H1 (cell line): Measurements from ENCODE around the gene HIP1.
"Not testable (repeated sequence)": the region's sequence is repeated elsewhere in the genome, so short reads cannot be mapped to it uniquely, and the experiment has no call there.

Experiments used
- EP300 ChIP-seq, 2 experiments: IDR thresholded peaks; 1 replicate in 1 of 2; 2 replicates in 1 of 2; pipeline ENCODE4 v1.6.1; 2011 to 2012; ENCODE audit warnings: low read depth in 2 of 2, low read length in 2 of 2, mild to moderate bottlenecking in 2 of 2, borderline replicate concordance in 1 of 2, inconsistent platforms in 1 of 2, moderate library complexity in 1 of 2
- FOSL1 ChIP-seq: IDR thresholded peaks from 2 replicates; pipeline ENCODE4 v1.6.1; 2011; ENCODE audit warnings: mild to moderate bottlenecking, low read depth, low read length, moderate library complexity; ENCODE audit not compliant: insufficient read depth
- HDAC6 ChIP-seq: IDR thresholded peaks from one replicate; pipeline ENCODE4 v1.7.1; 2012; ENCODE audit warnings: low read depth, mild to moderate bottlenecking, inconsistent platforms, low read length, moderate library complexity
- JUN ChIP-seq: IDR thresholded peaks from 2 replicates; pipeline ENCODE4 v1.6.1; 2011; ENCODE audit warnings: low read depth, mild to moderate bottlenecking, improper control_type of control experiment, low read length
- JUND ChIP-seq: IDR thresholded peaks from 2 replicates; pipeline ENCODE4 v1.6.1; 2011; ENCODE audit warnings: mild to moderate bottlenecking, improper control_type of control experiment, low read length
- KDM1A ChIP-seq: fragments of 200-600, 300-600 bp; sonication (generic); IDR thresholded peaks from 2 replicates; pipeline ENCODE4 v1.7.1; 2016; ENCODE audit warnings: mild to moderate bottlenecking, low read length, borderline replicate concordance
- KDM4A ChIP-seq: IDR thresholded peaks from one replicate; pipeline ENCODE4 v1.7.1; 2012; ENCODE audit warnings: low read depth, mild to moderate bottlenecking, moderate library complexity, low read length, inconsistent platforms; ENCODE audit not compliant: severe bottlenecking
- POLR2A ChIP-seq, 2 experiments: IDR thresholded peaks; 1 replicate in 1 of 2; 2 replicates in 1 of 2; pipeline ENCODE4 v1.6.1; 2011; ENCODE audit warnings: low read depth in 2 of 2, low read length in 2 of 2, mild to moderate bottlenecking in 2 of 2; ENCODE audit errors: control extremely low read depth in 1 of 2
- RNF2 ChIP-seq: fragments of 200-900, 300-1000 bp; sonication (generic); IDR thresholded peaks from 2 replicates; pipeline ENCODE4 v1.7.1; 2016; ENCODE audit warnings: borderline replicate concordance, low read depth, mild to moderate bottlenecking, antibody characterized with exemption, low read length; ENCODE audit not compliant: poor library complexity, severe bottlenecking; ENCODE audit errors: missing control alignments
- SP2 ChIP-seq: IDR thresholded peaks from 2 replicates; pipeline ENCODE4 v1.6.1; 2012; ENCODE audit warnings: mild to moderate bottlenecking, low read length, inconsistent platforms
- TF ChIP-seq, protein P1 (sequence below), 3 experiments: IDR thresholded peaks; 1 replicate in 2 of 3; 2 replicates in 1 of 3; pipeline versions ENCODE4 v1.5.1 to v1.6.1; 2011; ENCODE audit warnings: low read length in 3 of 3, mild to moderate bottlenecking in 3 of 3, inconsistent platforms in 2 of 3, low read depth in 1 of 3, moderate library complexity in 1 of 3; ENCODE audit not compliant: insufficient read depth in 1 of 3; ENCODE audit errors: control extremely low read depth in 1 of 3

DNA sequence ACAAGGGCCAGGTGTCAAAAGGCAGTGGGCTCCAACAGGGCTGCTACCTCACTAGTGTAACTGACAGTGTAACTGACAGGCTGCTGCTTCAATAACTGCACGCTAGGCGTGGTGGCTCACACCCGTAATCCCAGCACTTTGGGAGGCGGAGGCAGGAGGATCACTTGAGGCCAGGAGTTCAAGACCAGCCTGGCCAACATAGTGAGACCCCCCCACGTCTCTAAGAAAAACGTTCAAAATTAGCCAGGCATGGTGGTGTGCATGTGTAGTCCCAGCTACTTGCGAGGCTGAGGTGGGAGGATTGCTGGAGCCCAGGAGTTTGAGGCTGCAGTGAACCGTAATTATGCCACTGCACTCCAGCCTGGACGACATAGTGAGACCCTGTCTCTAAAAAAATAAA lies 16.8 kb downstream of the HIP1 start:
- not testable (repeated sequence) for TF ChIP-seq FOSL1; SP2; POLR2A (IDR thresholded peaks at IDR 0.05; ENCODE audit: control extremely low read depth in 1 of 2, low read depth in 2 of 2, low read length in 2 of 2); KDM1A; JUN; HDAC6; RNF2; KDM4A; EP300 (IDR thresholded peaks at IDR 0.05; ENCODE audit: borderline replicate concordance in 1 of 2, low read depth in 2 of 2, low read length in 2 of 2); JUND
- TF ChIP-seq, protein P1, sequence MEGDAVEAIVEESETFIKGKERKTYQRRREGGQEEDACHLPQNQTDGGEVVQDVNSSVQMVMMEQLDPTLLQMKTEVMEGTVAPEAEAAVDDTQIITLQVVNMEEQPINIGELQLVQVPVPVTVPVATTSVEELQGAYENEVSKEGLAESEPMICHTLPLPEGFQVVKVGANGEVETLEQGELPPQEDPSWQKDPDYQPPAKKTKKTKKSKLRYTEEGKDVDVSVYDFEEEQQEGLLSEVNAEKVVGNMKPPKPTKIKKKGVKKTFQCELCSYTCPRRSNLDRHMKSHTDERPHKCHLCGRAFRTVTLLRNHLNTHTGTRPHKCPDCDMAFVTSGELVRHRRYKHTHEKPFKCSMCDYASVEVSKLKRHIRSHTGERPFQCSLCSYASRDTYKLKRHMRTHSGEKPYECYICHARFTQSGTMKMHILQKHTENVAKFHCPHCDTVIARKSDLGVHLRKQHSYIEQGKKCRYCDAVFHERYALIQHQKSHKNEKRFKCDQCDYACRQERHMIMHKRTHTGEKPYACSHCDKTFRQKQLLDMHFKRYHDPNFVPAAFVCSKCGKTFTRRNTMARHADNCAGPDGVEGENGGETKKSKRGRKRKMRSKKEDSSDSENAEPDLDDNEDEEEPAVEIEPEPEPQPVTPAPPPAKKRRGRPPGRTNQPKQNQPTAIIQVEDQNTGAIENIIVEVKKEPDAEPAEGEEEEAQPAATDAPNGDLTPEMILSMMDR (IDR thresholded peaks at IDR 0.05; ENCODE audit: control extremely low read depth in 1 of 3, insufficient read depth in 1 of 3, low read depth in 1 of 3, low read length in 3 of 3), result not testable (repeated sequence)
